B cell (primary cell): Measurements from ENCODE around the gene TMPRSS5. TPM values are rescaled to one million over a fixed set of nuclear protein-coding genes. Genes with fewer than 3 reads are reported as not detected.

Experiments
- ATAC-seq: fragments of 200-7000 bp; cut with Tn5 transposase; one replicate; pipeline ENCODE4 v1.10.0; 2021; ENCODE audit warnings: low read depth, mild to moderate bottlenecking, moderate number of reproducible peaks, moderate library complexity
- CTCF ChIA-PET: fragments of 350-600 bp; sonication (Branson Sonifier 250); formaldehyde crosslinking; loops from one replicate; lab custom pipeline; 2021; ENCODE audit warnings: antibody characterized with exemption, inconsistent platforms; lab: Charles Lee
- POLR2A ChIA-PET: fragments of 350-600 bp; sonication (Branson Sonifier 250); formaldehyde crosslinking; loops from one replicate; lab custom pipeline; 2021; ENCODE audit warnings: antibody characterized with exemption; lab: Charles Lee
- DNase-seq: peaks from one replicate; pipeline ENCODE4 v3.0.0; 2013
- H2AFZ ChIP-seq: 2 replicates; pipeline ENCODE4 v1.6.1; 2012; ENCODE audit warnings: mild to moderate bottlenecking, low read depth, low read length; ENCODE audit not compliant: insufficient read depth, poor library complexity, severe bottlenecking
- H3K27ac ChIP-seq, 2 donors: 1 replicate in 1 of 2; 2 replicates in 1 of 2; pipeline ENCODE4 v1.5.1; 2012 to 2013; ENCODE audit warnings: low read length in 2 of 2, mild to moderate bottlenecking in 2 of 2, moderate library complexity in 1 of 2
- H3K27me3 ChIP-seq, 4 experiments: fragments of 200-600 bp in 1 of 4; sonication (generic) in 1 of 4; replicated peaks in 1 of 4; 1 replicate in 2 of 4; 2 replicates in 2 of 4; pipeline versions ENCODE4 v1.6.1 to v1.7.0; 2013 to 2016; ENCODE audit warnings: low read length in 3 of 4, mild to moderate bottlenecking in 2 of 4, mixed read lengths in 1 of 4, moderate library complexity in 1 of 4; ENCODE audit not compliant: insufficient read depth in 4 of 4, control insufficient read depth in 3 of 4; ENCODE audit errors: control extremely low read depth in 1 of 4
- H3K36me3 ChIP-seq, 2 experiments: replicated peaks in 1 of 2; 1 replicate in 1 of 2; 2 replicates in 1 of 2; pipeline versions ENCODE4 v1.6.1 to v1.7.1; 2013; ENCODE audit warnings: low read length in 1 of 2; ENCODE audit not compliant: insufficient read depth in 2 of 2, control insufficient read depth in 1 of 2; ENCODE audit errors: control extremely low read depth in 1 of 2, extremely low read depth in 1 of 2
- H3K4me1 ChIP-seq, 2 donors: fragments of 200-600 bp in 1 of 2; sonication (generic) in 1 of 2; 1 replicate in 1 of 2; 2 replicates in 1 of 2; pipeline versions ENCODE4 v1.5.1 to v1.6.1; 2013 to 2017; ENCODE audit warnings: low read length in 2 of 2; ENCODE audit not compliant: control insufficient read depth in 2 of 2, insufficient read depth in 2 of 2
- H3K4me2 ChIP-seq: replicated peaks from 2 replicates; pipeline ENCODE3; 2012; ENCODE audit warnings: mild to moderate bottlenecking, low read depth, low read length; ENCODE audit not compliant: poor library complexity, severe bottlenecking
- H3K4me3 ChIP-seq, 5 experiments: fragments of 200-600 bp in 1 of 5; sonication (generic) in 1 of 5; 1 replicate in 3 of 5; 2 replicates in 2 of 5; pipeline versions ENCODE4 v1.5.1 to v1.7.0; 2011 to 2016; ENCODE audit warnings: low read length in 4 of 5, mild to moderate bottlenecking in 4 of 5, low read depth in 2 of 5, control low read depth in 1 of 5, moderate library complexity in 1 of 5; ENCODE audit not compliant: insufficient read depth in 1 of 5; ENCODE audit errors: control extremely low read depth in 1 of 5, extremely low read depth in 1 of 5
- H3K79me2 ChIP-seq: fragments of 200-600 bp; sonication (generic); one replicate; pipeline ENCODE4 v1.6.0; 2016; ENCODE audit warnings: low read length; ENCODE audit not compliant: control insufficient read depth, insufficient read depth
- H3K9ac ChIP-seq: fragments of 200-600 bp; sonication (generic); 2 replicates; pipeline ENCODE4 v1.6.1; 2017; ENCODE audit warnings: mild to moderate bottlenecking, low read length, moderate library complexity
- H3K9me3 ChIP-seq, 3 donors: one replicate each; pipeline versions ENCODE4 v1.6.1 to v1.7.1; 2013; ENCODE audit warnings: low read length in 2 of 3; ENCODE audit not compliant: control insufficient read depth in 2 of 3, insufficient read depth in 1 of 3; ENCODE audit errors: control extremely low read depth in 1 of 3
- H4K20me1 ChIP-seq: 2 replicates; pipeline ENCODE4 v1.6.0; 2012; ENCODE audit warnings: mild to moderate bottlenecking, low read length; ENCODE audit not compliant: insufficient read depth, control insufficient read depth, poor library complexity, severe bottlenecking
- H3K27ac Mint-ChIP-seq: one replicate; pipeline ENCODE4 v1.8.0; 2021; ENCODE audit warnings: mixed read lengths
- H3K27me3 Mint-ChIP-seq: one replicate; pipeline ENCODE4 v1.8.0; 2021; ENCODE audit warnings: mixed read lengths
- H3K4me1 Mint-ChIP-seq: one replicate; pipeline ENCODE4 v1.8.0; 2021; ENCODE audit warnings: mixed read lengths
- H3K4me3 Mint-ChIP-seq: one replicate; pipeline ENCODE4 v1.8.0; 2021; ENCODE audit warnings: mixed read lengths
- H3K9me3 Mint-ChIP-seq: one replicate; pipeline ENCODE4 v1.8.0; 2022; ENCODE audit warnings: mixed read lengths; ENCODE audit not compliant: insufficient read depth
- EZH2 ChIP-seq: IDR thresholded peaks from 2 replicates; pipeline ENCODE4 v1.6.1; 2012; ENCODE audit warnings: borderline replicate concordance, low read depth, mild to moderate bottlenecking, moderate library complexity, low read length; ENCODE audit not compliant: insufficient read depth, poor library complexity, severe bottlenecking
- WGBS: methylation state at CpG from one replicate; pipeline ENCODE4 v1.1.5; 2013; ENCODE audit warnings: missing lambda C conversion rate; ENCODE audit not compliant: insufficient coverage; 5-methylcytosine and 5-hydroxymethylcytosine counted together
- intact Hi-C: fragments of 100-400 bp; cut with micrococcal nuclease; formaldehyde crosslinking; loops from one replicate; pipeline ENCODE4 v1.10.0; 2022
- polyA plus RNA-seq: library from polyadenylated mRNA; depleted of rRNA; stranded (reverse); fragments of >200 nt; gene quantifications from 2 replicates; pipeline ENCODE4 v1.2.3, GENCODE V29; 2012
- total RNA-seq, 2 donors: library from RNA; stranded (reverse); fragments of 120-200 nt in 1 of 2; gene quantifications; 1 replicate in 1 of 2; 2 replicates in 1 of 2; pipeline versions ENCODE4 v1.2.3 to v1.2.4, GENCODE V29; 2013 to 2022
- TF ChIP-seq, protein P1 (sequence below): fragments of 200-600 bp; IDR thresholded peaks from one replicate; pipeline ENCODE4 v1.8.0; 2022; ENCODE audit warnings: antibody characterized with exemption, mild to moderate bottlenecking

TMPRSS5 gene
- total and polyA plus RNA-seq, 2 donors (not counting 1 experiment from before 2014, with no cell fraction given) = 0.74 to 0.86 TPM

DNA sequence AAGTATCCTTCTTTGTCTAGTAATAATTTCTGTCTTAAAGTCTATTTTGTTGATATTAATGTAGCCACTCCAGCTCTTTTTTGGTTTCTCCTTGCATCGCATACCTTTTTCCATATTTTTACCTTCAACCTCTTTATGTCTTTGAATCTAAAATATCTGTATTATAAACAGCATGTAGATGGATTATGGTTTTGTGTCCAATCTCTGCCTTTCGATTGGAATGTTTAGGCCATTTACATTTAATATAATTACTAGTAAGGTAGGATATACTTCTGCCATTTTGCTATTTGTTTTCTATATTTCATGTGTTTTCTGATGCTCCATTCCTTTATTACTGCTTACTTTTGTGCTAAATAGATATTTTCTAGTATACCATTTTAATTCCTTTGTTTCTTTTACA is 39.5 kb downstream of the TMPRSS5 start:
- intact Hi-C loops = no loop called here
- Mint-ChIP-seq H3K9me3 (no peaks in the 10 kb centered on the region), H3K27me3 (no peaks in the 10 kb centered on the region), H3K4me1 (no peaks in the 10 kb centered on the region), H3K4me3 (no peak overlapping the region), H3K27ac (no peak overlapping the region)
- no peak overlapping the region for H3K4me2 ChIP-seq
- H3K9me3 ChIP-seq = no peaks in the 10 kb centered on the region
- no CpG with 5 or more reads among the region's 2 CpGs for WGBS
- CTCF ChIA-PET = no interaction called here
- POLR2A ChIA-PET = no interaction called here
- ATAC-seq = no peak
- no peak overlapping the region for H3K9ac ChIP-seq
- H3K27ac ChIP-seq = no peak overlapping the region
- H3K4me1 ChIP-seq = no peaks in the 10 kb centered on the region
- no peaks in the 10 kb centered on the region for H3K36me3 ChIP-seq
- no peaks in the 10 kb centered on the region for H4K20me1 ChIP-seq
- DNase-seq = no peak
- no peak overlapping the region for H3K4me3 ChIP-seq
- TF ChIP-seq EZH2 = no peak
- TF ChIP-seq, protein P1, sequence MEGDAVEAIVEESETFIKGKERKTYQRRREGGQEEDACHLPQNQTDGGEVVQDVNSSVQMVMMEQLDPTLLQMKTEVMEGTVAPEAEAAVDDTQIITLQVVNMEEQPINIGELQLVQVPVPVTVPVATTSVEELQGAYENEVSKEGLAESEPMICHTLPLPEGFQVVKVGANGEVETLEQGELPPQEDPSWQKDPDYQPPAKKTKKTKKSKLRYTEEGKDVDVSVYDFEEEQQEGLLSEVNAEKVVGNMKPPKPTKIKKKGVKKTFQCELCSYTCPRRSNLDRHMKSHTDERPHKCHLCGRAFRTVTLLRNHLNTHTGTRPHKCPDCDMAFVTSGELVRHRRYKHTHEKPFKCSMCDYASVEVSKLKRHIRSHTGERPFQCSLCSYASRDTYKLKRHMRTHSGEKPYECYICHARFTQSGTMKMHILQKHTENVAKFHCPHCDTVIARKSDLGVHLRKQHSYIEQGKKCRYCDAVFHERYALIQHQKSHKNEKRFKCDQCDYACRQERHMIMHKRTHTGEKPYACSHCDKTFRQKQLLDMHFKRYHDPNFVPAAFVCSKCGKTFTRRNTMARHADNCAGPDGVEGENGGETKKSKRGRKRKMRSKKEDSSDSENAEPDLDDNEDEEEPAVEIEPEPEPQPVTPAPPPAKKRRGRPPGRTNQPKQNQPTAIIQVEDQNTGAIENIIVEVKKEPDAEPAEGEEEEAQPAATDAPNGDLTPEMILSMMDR = no peak
- H3K27me3 ChIP-seq = no peaks in the 10 kb centered on the region
- no peak overlapping the region for H2AFZ ChIP-seq
- H3K79me2 ChIP-seq = no peaks in the 10 kb centered on the region

DNA sequence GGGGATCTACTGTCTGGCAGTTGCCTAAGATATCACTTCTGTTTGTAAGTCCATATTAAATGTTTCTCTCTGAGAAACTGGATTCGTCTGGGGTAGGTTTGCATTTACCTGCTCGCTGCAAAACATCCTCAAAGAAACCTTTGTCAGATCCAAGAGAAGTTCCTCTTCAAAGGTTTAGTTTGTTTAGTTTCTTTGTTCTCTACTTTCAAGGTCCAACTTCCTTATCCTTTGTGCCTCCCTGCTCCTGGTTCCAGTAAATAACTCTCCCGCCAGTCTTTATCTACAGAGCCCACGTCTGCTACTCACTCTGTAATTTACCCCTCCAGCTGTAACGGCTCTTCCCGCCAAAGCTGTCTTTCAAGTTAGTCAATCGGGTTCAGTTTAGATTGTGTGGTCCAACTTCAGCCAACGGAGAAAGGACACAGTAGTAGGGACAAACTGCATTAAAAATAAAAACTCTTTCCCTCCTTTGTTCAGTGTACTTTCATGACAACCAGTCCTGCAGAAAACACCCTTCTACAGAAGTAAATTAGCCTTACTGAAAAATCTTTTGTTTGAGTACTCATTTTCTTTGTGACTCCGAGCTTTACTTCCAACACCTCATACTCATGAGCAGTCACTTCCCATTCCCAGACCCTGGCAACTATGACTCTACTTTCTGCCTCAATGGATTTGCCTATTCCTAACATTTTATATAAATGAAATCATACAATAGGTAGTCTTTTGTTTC is 41.0 kb downstream of the TMPRSS5 start:
- Histone ChIP-seq H3K4me1 (no peaks in the 10 kb centered on the region), H3K27ac (no peak overlapping the region), H3K4me3 (no peak overlapping the region), H3K4me2 (no peak overlapping the region), H3K79me2 (no peaks in the 10 kb centered on the region), H4K20me1 (no peaks in the 10 kb centered on the region), H3K9me3 (no peaks in the 10 kb centered on the region), H3K36me3 (no peaks in the 10 kb centered on the region), H3K9ac (no peak overlapping the region), H3K27me3 (no peaks in the 10 kb centered on the region), H2AFZ (no peak overlapping the region)
- no peak overlapping the region for H3K4me3 Mint-ChIP-seq
- CTCF ChIA-PET = no interaction called here
- WGBS = 42% methylated on average over 5 of the region's 9 CpGs
- no peak for TF ChIP-seq EZH2
- TF ChIP-seq, protein P1 = no peak
- ATAC-seq (no peak), DNase-seq (no peak)
- H3K4me1 Mint-ChIP-seq = no peaks in the 10 kb centered on the region
- intact Hi-C loops = no loop called here
- no peak overlapping the region for H3K27ac Mint-ChIP-seq
- H3K9me3 Mint-ChIP-seq = no peaks in the 10 kb centered on the region
- no peaks in the 10 kb centered on the region for H3K27me3 Mint-ChIP-seq
- POLR2A ChIA-PET = no interaction called here
